CD4-positive, CD25-positive, alpha-beta regulatory T cell (primary cell): ENCODE results near the gene SMURF1. TPM values are rescaled to one million over a fixed set of nuclear protein-coding genes. Genes with fewer than 3 reads are reported as not detected.
A peak's percentile ranks its signal among the peaks of the same experiment; 100 is the strongest.

ENCODE experiments used
- ATAC-seq, 2 donors: fragments of 150-1000 bp; cut with Tn5 transposase; one replicate each; pipeline ENCODE4 v1.10.0; 2021; ENCODE audit warnings: low read depth in 2 of 2, moderate number of reproducible peaks in 2 of 2, moderate library complexity in 1 of 2
- DNase-seq, 3 donors: peaks; one replicate each; pipeline versions ENCODE4 v3.0.0 to v3.0.0-alpha.2; 2012 to 2022; ENCODE audit warnings: mixed read lengths in 1 of 3
- H3K27ac ChIP-seq: one replicate; pipeline ENCODE4 v1.7.0; 2013; ENCODE audit warnings: mild to moderate bottlenecking, low read length; ENCODE audit not compliant: insufficient read depth, poor library complexity, severe bottlenecking
- H3K27me3 ChIP-seq: one replicate; pipeline ENCODE4 v1.7.0; 2013; ENCODE audit warnings: low read length; ENCODE audit not compliant: control insufficient read depth, insufficient read depth
- H3K36me3 ChIP-seq: one replicate; pipeline ENCODE4 v1.7.0; 2013; ENCODE audit warnings: mild to moderate bottlenecking, low read length, moderate library complexity; ENCODE audit not compliant: control insufficient read depth, insufficient read depth
- H3K4me1 ChIP-seq: 2 replicates; pipeline ENCODE4 v1.7.0; 2013; ENCODE audit warnings: mild to moderate bottlenecking, low read length; ENCODE audit not compliant: insufficient read depth, control insufficient read depth, poor library complexity, severe bottlenecking
- H3K4me3 ChIP-seq: one replicate; pipeline ENCODE4 v1.7.0; 2013; ENCODE audit warnings: low read depth, mild to moderate bottlenecking, low read length, moderate library complexity
- H3K9me3 ChIP-seq, 2 experiments: 1 replicate in 1 of 2; 2 replicates in 1 of 2; pipeline ENCODE4 v1.7.0; 2013; ENCODE audit warnings: low read length in 2 of 2, mild to moderate bottlenecking in 1 of 2, moderate library complexity in 1 of 2; ENCODE audit not compliant: control insufficient read depth in 2 of 2
- H3K27ac Mint-ChIP-seq, 3 donors: one replicate each; pipeline ENCODE4 v1.8.0; 2020 to 2022; ENCODE audit warnings: mild to moderate bottlenecking in 3 of 3, mixed read lengths in 3 of 3, moderate library complexity in 2 of 3
- H3K27me3 Mint-ChIP-seq: one replicate; pipeline ENCODE4 v1.8.0; 2022; ENCODE audit warnings: mild to moderate bottlenecking, mixed read lengths
- H3K36me3 Mint-ChIP-seq: one replicate; pipeline ENCODE4 v1.8.0; 2020; ENCODE audit warnings: mixed read lengths
- H3K4me1 Mint-ChIP-seq, 4 donors: one replicate each; pipeline ENCODE4 v1.8.0; 2020 to 2022; ENCODE audit warnings: mixed read lengths in 4 of 4, mild to moderate bottlenecking in 1 of 4
- H3K4me3 Mint-ChIP-seq, 4 donors: one replicate each; pipeline ENCODE4 v1.8.0; 2020 to 2022; ENCODE audit warnings: mild to moderate bottlenecking in 4 of 4, mixed read lengths in 4 of 4, moderate library complexity in 3 of 4
- H3K9me3 Mint-ChIP-seq, 7 donors: one replicate each; pipeline ENCODE4 v1.8.0; 2020 to 2022; ENCODE audit warnings: mixed read lengths in 7 of 7, mild to moderate bottlenecking in 3 of 7, moderate library complexity in 2 of 7
- polyA plus RNA-seq, 4 donors: library from polyadenylated mRNA; unstranded; fragments of 300-500 nt; fragmentation: Illumina TruSeq; gene quantifications; one replicate each; pipeline ENCODE4 v1.2.3, GENCODE V29; 2021
- total RNA-seq: library from RNA; stranded (reverse); gene quantifications from one replicate; pipeline ENCODE4 v1.2.3, GENCODE V29; 2022

The SMURF1 gene
- total and polyA plus RNA-seq, 5 donors from 2014 or later: 1.3 to 35.3 (median 1.7) TPM

- Histone ChIP-seq H3K4me3 (no peak overlapping the region), H3K27ac (no peak overlapping the region), H3K27me3 (no peaks in the 10 kb centered on the region), H3K9me3 (no peaks in the 10 kb centered on the region), H3K4me1 (no peaks in the 10 kb centered on the region), H3K36me3 (peaks cover 81% of the 10 kb centered on the region)
- peaks cover 39% of the 10 kb centered on the region for H3K36me3 Mint-ChIP-seq
- no peak overlapping the region for H3K4me3 Mint-ChIP-seq
- no peaks in the 10 kb centered on the region for H3K4me1 Mint-ChIP-seq
- DNase-seq (no peak), ATAC-seq (no peak)
- no peaks in the 10 kb centered on the region for H3K27me3 Mint-ChIP-seq
- no peaks in the 10 kb centered on the region for H3K9me3 Mint-ChIP-seq
- H3K27ac Mint-ChIP-seq: no peak overlapping the region
Measured at GRCh38 chr7:99004216-99004615, 139.7 kb downstream of the SMURF1 start.

GRCh38 chr7:99003419-99003818, 140.5 kb downstream of the SMURF1 start:
- no peaks in the 10 kb centered on the region for H3K27me3 Mint-ChIP-seq
- no peaks in the 10 kb centered on the region for H3K9me3 Mint-ChIP-seq
- Histone ChIP-seq H3K27ac (no peak overlapping the region), H3K9me3 (no peaks in the 10 kb centered on the region), H3K36me3 (peaks cover 81% of the 10 kb centered on the region), H3K4me3 (no peak overlapping the region), H3K27me3 (no peaks in the 10 kb centered on the region), H3K4me1 (no peaks in the 10 kb centered on the region)
- H3K36me3 Mint-ChIP-seq: peaks cover 40% of the 10 kb centered on the region
- no peak overlapping the region for H3K4me3 Mint-ChIP-seq
- no peak for DNase-seq
- no peak for ATAC-seq
- H3K27ac Mint-ChIP-seq: no peak overlapping the region
- no peaks in the 10 kb centered on the region for H3K4me1 Mint-ChIP-seq

- Mint-ChIP-seq H3K4me1 (no peaks in the 10 kb centered on the region), H3K27ac (no peak overlapping the region), H3K36me3 (peaks cover 40% of the 10 kb centered on the region), H3K9me3 (no peaks in the 10 kb centered on the region), H3K27me3 (no peaks in the 10 kb centered on the region), H3K4me3 (no peak overlapping the region)
- Histone ChIP-seq H3K9me3 (no peaks in the 10 kb centered on the region), H3K4me1 (no peaks in the 10 kb centered on the region), H3K36me3 (peaks cover 81% of the 10 kb centered on the region), H3K27ac (no peak overlapping the region), H3K4me3 (no peak overlapping the region), H3K27me3 (no peaks in the 10 kb centered on the region)
- ATAC-seq: no peak
- DNase-seq: no peak
Measured at GRCh38 chr7:99002827-99003212, 141.1 kb downstream of the SMURF1 start.

- Mint-ChIP-seq H3K27ac (no peak overlapping the region), H3K36me3 (peaks cover 40% of the 10 kb centered on the region)
Measured at GRCh38 chr7:99002148-99002826, 141.6 kb downstream of the SMURF1 start.

GRCh38 chr7:99001482-99002147, 142.3 kb downstream of the SMURF1 start:
- DNase-seq: no peak
- peaks cover 36% of the 10 kb centered on the region for H3K36me3 Mint-ChIP-seq
- H3K4me1 Mint-ChIP-seq: no peaks in the 10 kb centered on the region
- Histone ChIP-seq H3K27ac (no peak overlapping the region), H3K27me3 (no peaks in the 10 kb centered on the region), H3K4me1 (no peaks in the 10 kb centered on the region), H3K9me3 (no peaks in the 10 kb centered on the region), H3K4me3 (no peak overlapping the region), H3K36me3 (peaks cover 86% of the 10 kb centered on the region)
- no peaks in the 10 kb centered on the region for H3K27me3 Mint-ChIP-seq
- H3K27ac Mint-ChIP-seq: no peak overlapping the region
- no peaks in the 10 kb centered on the region for H3K9me3 Mint-ChIP-seq
- no peak overlapping the region for H3K4me3 Mint-ChIP-seq
- no peak for ATAC-seq

More at GRCh38 chr7:99002148-99002826, 141.6 kb downstream of the SMURF1 start:
- no peaks in the 10 kb centered on the region for H3K4me1 ChIP-seq
- Mint-ChIP-seq H3K4me1 (no peaks in the 10 kb centered on the region), H3K27me3 (no peaks in the 10 kb centered on the region), H3K9me3 (no peaks in the 10 kb centered on the region), H3K4me3 (no peak overlapping the region)
- no peaks in the 10 kb centered on the region for H3K9me3 ChIP-seq
- no peak overlapping the region for H3K4me3 ChIP-seq
- DNase-seq (no peak), ATAC-seq (no peak)
- no peaks in the 10 kb centered on the region for H3K27me3 ChIP-seq
- H3K36me3 ChIP-seq: peaks cover 85% of the 10 kb centered on the region
- no peak overlapping the region for H3K27ac ChIP-seq

GRCh38 chr7:99000904-99001465, 142.9 kb downstream of the SMURF1 start:
- DNase-seq: no peak
- H3K27me3 ChIP-seq: no peaks in the 10 kb centered on the region
- peak overlapping the region in 1 of 3 donors; percentile 49 for H3K27ac Mint-ChIP-seq
- H3K27me3 Mint-ChIP-seq: no peaks in the 10 kb centered on the region
- peaks cover 84% of the 10 kb centered on the region for H3K36me3 ChIP-seq
- peaks cover 36% of the 10 kb centered on the region for H3K36me3 Mint-ChIP-seq
- H3K9me3 ChIP-seq: no peaks in the 10 kb centered on the region
- H3K4me3 ChIP-seq: no peak overlapping the region
- H3K4me1 ChIP-seq: no peaks in the 10 kb centered on the region
- no peak for ATAC-seq
- no peak overlapping the region for H3K4me3 Mint-ChIP-seq
- peaks cover 0 to under 1% (median 0%) of the 10 kb centered on the region in 4 donors for H3K4me1 Mint-ChIP-seq
- H3K27ac ChIP-seq: no peak overlapping the region
- H3K9me3 Mint-ChIP-seq: no peaks in the 10 kb centered on the region

GRCh38 chr7:99000196-99000903, 143.6 kb downstream of the SMURF1 start:
- Mint-ChIP-seq H3K4me3 (no peak overlapping the region), H3K36me3 (peaks cover 39% of the 10 kb centered on the region), H3K27ac (peak overlapping the region in 2 of 3 donors; percentile 49 to 74), H3K27me3 (no peaks in the 10 kb centered on the region), H3K9me3 (no peaks in the 10 kb centered on the region), H3K4me1 (peaks cover 0 to 3% (median 0%) of the 10 kb centered on the region in 4 donors)
- no peaks in the 10 kb centered on the region for H3K4me1 ChIP-seq
- no peaks in the 10 kb centered on the region for H3K9me3 ChIP-seq
- H3K4me3 ChIP-seq: no peak overlapping the region
- peaks cover 84% of the 10 kb centered on the region for H3K36me3 ChIP-seq
- no peaks in the 10 kb centered on the region for H3K27me3 ChIP-seq
- ATAC-seq: no peak
- DNase-seq: no peak
- H3K27ac ChIP-seq: no peak overlapping the region
